ENCODE measurements around the gene CCDC39. TPM values are rescaled to one million over a fixed set of nuclear protein-coding genes. Genes with fewer than 3 reads are reported as not detected.

Gene CCDC39
- total RNA-seq, 1 donor from 2014 or later, result not detected

DNA sequence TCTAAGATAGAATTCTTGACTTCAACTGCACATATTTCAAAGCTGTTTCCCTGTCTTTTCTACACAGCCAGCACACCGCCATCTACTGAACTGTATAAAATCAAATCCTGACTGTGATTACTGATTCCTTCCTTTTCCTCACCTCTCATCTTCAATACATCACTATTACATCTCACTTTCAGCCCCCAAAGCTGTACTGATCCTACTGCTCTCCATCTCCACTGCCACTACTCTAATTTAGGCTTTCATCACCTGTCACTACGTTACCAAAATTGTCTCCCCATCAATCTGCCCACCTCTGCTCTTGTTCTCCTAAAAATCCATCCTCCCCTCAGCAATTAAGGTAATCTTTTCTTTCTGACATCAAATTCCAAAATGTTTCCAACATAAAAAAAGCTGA, 4.5 kb upstream of the CCDC39 start:
- no peaks in the 10 kb centered on the region for H3K9me3 ChIP-seq
- H3K4me3 ChIP-seq, result no peak overlapping the region
- H3K27me3 ChIP-seq, result no peaks in the 10 kb centered on the region
- DNase-seq (ENCODE audit: low spot score in 2 of 2), result no peak
- no peak overlapping the region for H3K27ac ChIP-seq
- H3K36me3 ChIP-seq, result no peaks in the 10 kb centered on the region
- peaks cover 0 to 4% of the 10 kb centered on the region in 2 donors for H3K4me1 ChIP-seq
- intact Hi-C loops (cut with DNase I), result no loop called here
- no peak for TF ChIP-seq CTCF (IDR thresholded peaks at IDR 0.05)

DNA sequence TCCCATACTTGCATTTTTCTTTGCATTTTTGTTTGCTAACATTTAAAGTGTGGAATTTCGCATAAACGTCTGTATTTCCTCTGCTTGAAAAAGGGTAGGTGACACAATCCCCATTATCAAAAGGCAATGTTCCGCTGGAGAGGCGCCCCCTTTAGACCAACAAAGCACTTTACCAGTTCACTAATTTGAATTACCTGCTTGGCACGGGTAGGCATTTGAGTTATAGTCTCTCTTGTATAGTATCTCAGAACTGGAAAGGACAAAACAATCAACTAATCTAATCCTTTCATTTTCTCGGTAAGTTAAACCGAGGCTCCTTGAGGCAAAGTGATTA, 775 bp upstream of the CCDC39 start:
- peak in 2 of 3 experiments; percentile 19 to 20 for TF ChIP-seq CTCF (IDR thresholded peaks at IDR 0.05)
- DNase-seq (ENCODE audit: low spot score in 2 of 2), result no peak
- no peaks in the 10 kb centered on the region for H3K36me3 ChIP-seq
- H3K27me3 ChIP-seq, result no peaks in the 10 kb centered on the region
- H3K4me1 ChIP-seq, result peaks cover 0 to 7% of the 10 kb centered on the region in 2 donors
- intact Hi-C loops (cut with DNase I), result no loop called here
- H3K9me3 ChIP-seq, result no peaks in the 10 kb centered on the region
- peak overlapping the region; percentile 53 to 65 for H3K4me3 ChIP-seq
- no peak overlapping the region for H3K27ac ChIP-seq

DNA sequence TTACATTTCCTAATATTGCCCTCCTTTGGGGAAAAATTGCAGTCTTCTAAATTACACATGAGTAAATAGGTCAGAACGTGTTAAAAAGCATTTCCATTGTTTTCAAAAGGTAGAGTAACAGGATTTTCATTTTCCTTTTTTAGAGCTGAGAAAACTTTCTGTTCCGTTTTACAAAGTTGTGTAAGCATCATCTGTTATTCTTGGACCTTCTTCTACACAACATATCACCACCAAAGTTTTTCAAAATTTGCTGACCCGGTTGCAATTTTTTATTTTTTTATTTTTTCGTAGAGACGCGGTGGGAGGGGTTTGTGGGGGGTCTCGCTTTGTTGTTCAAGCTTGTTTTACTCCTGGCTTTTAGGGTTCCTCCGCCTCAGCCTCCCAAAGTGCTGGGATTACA, 1.1 kb downstream of the CCDC39 start:
- Histone ChIP-seq H3K27ac (no peak overlapping the region), H3K4me1 (peaks cover 0 to 7% of the 10 kb centered on the region in 2 donors), H3K9me3 (no peaks in the 10 kb centered on the region), H3K4me3 (no peak overlapping the region), H3K36me3 (no peaks in the 10 kb centered on the region), H3K27me3 (no peaks in the 10 kb centered on the region)
- intact Hi-C loops (cut with DNase I), result no loop called here
- DNase-seq (ENCODE audit: low spot score in 2 of 2), result no peak
- TF ChIP-seq CTCF (IDR thresholded peaks at IDR 0.05), result no peak

- no peaks in the 10 kb centered on the region for H3K36me3 ChIP-seq
- no peaks in the 10 kb centered on the region for H3K9me3 ChIP-seq
- no peak overlapping the region for H3K27ac ChIP-seq
- DNase-seq (ENCODE audit: low spot score in 2 of 2), result no peak
- intact Hi-C loops (cut with DNase I), result no loop called here
- no peak for TF ChIP-seq CTCF (IDR thresholded peaks at IDR 0.05)
- H3K4me1 ChIP-seq, result no peaks in the 10 kb centered on the region
- H3K4me3 ChIP-seq, result no peak overlapping the region
- H3K27me3 ChIP-seq, result no peaks in the 10 kb centered on the region
Measured at GRCh38 chr3:180661444-180661843, 17.8 kb downstream of the CCDC39 start.

DNA sequence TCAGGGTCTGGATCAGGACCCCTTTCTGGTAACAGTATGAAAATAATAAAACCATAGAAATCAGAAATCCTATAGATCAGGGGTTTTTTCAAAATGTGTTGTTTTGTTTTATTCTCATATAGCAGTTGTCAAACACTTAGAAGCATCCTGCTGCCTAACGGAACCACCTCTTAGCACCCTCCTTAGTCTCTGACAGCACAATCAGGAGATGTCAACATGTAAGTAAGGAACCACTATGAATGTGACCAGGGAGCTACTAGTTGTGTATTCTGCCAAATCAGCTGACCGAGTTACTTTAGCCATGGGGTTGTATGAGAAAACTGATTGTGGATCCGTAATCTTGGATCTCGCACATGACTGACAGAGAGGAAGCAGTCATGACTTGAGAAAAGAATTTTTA, 22.2 kb downstream of the CCDC39 start:
- intact Hi-C loops (cut with DNase I), result no loop called here
- DNase-seq (ENCODE audit: low spot score in 2 of 2), result no peak
- no peaks in the 10 kb centered on the region for H3K4me1 ChIP-seq
- no peak overlapping the region for H3K4me3 ChIP-seq
- no peak overlapping the region for H3K27ac ChIP-seq
- H3K9me3 ChIP-seq, result no peaks in the 10 kb centered on the region
- H3K36me3 ChIP-seq, result no peaks in the 10 kb centered on the region
- H3K27me3 ChIP-seq, result no peaks in the 10 kb centered on the region
- TF ChIP-seq CTCF (IDR thresholded peaks at IDR 0.05), result no peak

DNA sequence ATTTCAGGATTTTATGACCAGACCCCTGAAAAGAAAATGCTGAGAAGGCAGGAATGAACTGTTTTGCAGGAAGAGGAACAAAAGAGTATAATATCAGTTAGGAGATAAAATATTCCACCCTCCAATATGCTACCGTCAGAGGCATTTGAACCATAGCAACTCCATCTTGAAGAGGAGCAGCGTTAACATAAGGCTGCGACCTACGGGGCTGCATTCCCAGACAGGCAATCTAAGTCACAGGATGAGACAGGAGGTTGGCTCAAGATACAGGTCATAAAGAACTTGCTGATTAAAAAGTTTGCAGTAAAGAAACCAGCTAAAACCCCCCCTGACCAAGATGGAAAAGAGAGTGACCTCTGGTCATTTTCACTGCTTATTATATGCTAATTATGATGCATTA, 22.9 kb downstream of the CCDC39 start:
- H3K4me1 ChIP-seq, result no peaks in the 10 kb centered on the region
- no peaks in the 10 kb centered on the region for H3K9me3 ChIP-seq
- no peaks in the 10 kb centered on the region for H3K36me3 ChIP-seq
- no peak for DNase-seq (ENCODE audit: low spot score in 2 of 2)
- H3K27ac ChIP-seq, result no peak overlapping the region
- intact Hi-C loops (cut with DNase I), result no loop called here
- TF ChIP-seq CTCF (IDR thresholded peaks at IDR 0.05), result no peak
- H3K4me3 ChIP-seq, result no peak overlapping the region
- H3K27me3 ChIP-seq, result no peaks in the 10 kb centered on the region

Measured in ascending aorta (tissue), 2 donors.